GM23248 (cell line): Measurements from ENCODE around the gene ADCY10. TPM values are rescaled to one million over a fixed set of nuclear protein-coding genes. Genes with fewer than 3 reads are reported as not detected.

Experiments
- DNase-seq: peaks from one replicate; pipeline ENCODE4 v3.0.0-alpha.2; 2015
- H2AFZ ChIP-seq: fragments of 200-600 bp; sonication (generic); 2 replicates; pipeline ENCODE4 v1.6.1; 2016; ENCODE audit warnings: antibody characterized with exemption
- H3F3A ChIP-seq: fragments of 200-600 bp; sonication (generic); 2 replicates; pipeline ENCODE4 v1.6.1; 2016; ENCODE audit warnings: mild to moderate bottlenecking, antibody characterized with exemption, mixed run types; ENCODE audit not compliant: insufficient read depth
- H3K27ac ChIP-seq: fragments of 200-600 bp; sonication (generic); 2 replicates; pipeline ENCODE4 v1.5.1; 2016; ENCODE audit warnings: mild to moderate bottlenecking
- H3K27me3 ChIP-seq: fragments of 200-600 bp; sonication (generic); replicated peaks from 2 replicates; pipeline ENCODE4 v1.6.1; 2016; ENCODE audit warnings: mild to moderate bottlenecking; ENCODE audit not compliant: insufficient read depth
- H3K36me3 ChIP-seq: fragments of 200-600 bp; sonication (generic); 2 replicates; pipeline ENCODE4 v1.6.1; 2016; ENCODE audit warnings: low read depth, mild to moderate bottlenecking
- H3K4me1 ChIP-seq: fragments of 200-600 bp; sonication (generic); 2 replicates; pipeline ENCODE4 v1.6.1; 2016; ENCODE audit warnings: mild to moderate bottlenecking; ENCODE audit not compliant: insufficient read depth
- H3K4me2 ChIP-seq: fragments of 200-600 bp; sonication (generic); one replicate; pipeline ENCODE4 v1.6.1; 2016; ENCODE audit warnings: mild to moderate bottlenecking; ENCODE audit not compliant: unreplicated experiment
- H3K4me3 ChIP-seq: fragments of 200-600 bp; sonication (generic); 2 replicates; pipeline ENCODE4 v1.5.1; 2016; ENCODE audit warnings: mild to moderate bottlenecking
- H3K79me2 ChIP-seq: fragments of 200-600 bp; sonication (generic); 2 replicates; pipeline ENCODE4 v1.6.1; 2016; ENCODE audit warnings: mild to moderate bottlenecking; ENCODE audit not compliant: insufficient read depth
- H3K9ac ChIP-seq: fragments of 200-600 bp; sonication (generic); 2 replicates; pipeline ENCODE4 v1.6.1; 2016; ENCODE audit warnings: mild to moderate bottlenecking
- H3K9me2 ChIP-seq: fragments of 200-600 bp; sonication (generic); 2 replicates; pipeline ENCODE4 v1.6.1; 2016; ENCODE audit warnings: mixed run types, mild to moderate bottlenecking, moderate library complexity; ENCODE audit not compliant: insufficient read depth
- H3K9me3 ChIP-seq: fragments of 200-600 bp; sonication (generic); one replicate; pipeline ENCODE4 v1.6.1; 2017; ENCODE audit warnings: low read depth
- H4K20me1 ChIP-seq: fragments of 200-600 bp; sonication (generic); 2 replicates; pipeline ENCODE4 v1.6.0; 2016; ENCODE audit not compliant: insufficient read depth
- EZH2 ChIP-seq: fragments of 200-600 bp; sonication (generic); IDR thresholded peaks from 2 replicates; pipeline ENCODE4 v1.6.1; 2018; ENCODE audit warnings: antibody characterized with exemption, mild to moderate bottlenecking; ENCODE audit not compliant: insufficient read depth, poor library complexity, severe bottlenecking
- EZH2phosphoT487 ChIP-seq: fragments of 200-600 bp; sonication (generic); IDR thresholded peaks from 2 replicates; pipeline ENCODE4 v1.6.1; 2018; ENCODE audit warnings: antibody characterized with exemption, moderate library complexity, mild to moderate bottlenecking, low read depth; ENCODE audit not compliant: insufficient read depth
- WGBS, 2 experiments: methylation state at CpG; one replicate each; pipeline ENCODE4 v1.1.6; 2015 to 2017; ENCODE audit warnings: low lambda C conversion rate in 2 of 2, low coverage in 1 of 2; ENCODE audit errors: missing lambda C conversion rate in 2 of 2; 5-methylcytosine and 5-hydroxymethylcytosine counted together
- in situ Hi-C: fragments of 300-500 bp; cut with MboI; formaldehyde crosslinking; loops from 2 replicates; pipeline ENCODE4 v1.15.0; 2020
- polyA plus RNA-seq: library from polyadenylated mRNA; unstranded; fragments of >200 nt; fragmentation: Nextera tagmentation; extraction: Ambion mirVana; gene quantifications from 2 replicates; pipeline ENCODE4 v1.2.1, GENCODE V29; 2016
- total RNA-seq: library from RNA; depleted of rRNA; stranded (reverse); fragments of >200 nt; shearing (Covaris generic); gene quantifications from 2 replicates; pipeline ENCODE4 v1.2.3, GENCODE V29; 2014

ADCY10 gene
- total and polyA plus RNA-seq, 2 experiments from 2014 or later, result 0.11 TPM

- TF ChIP-seq EZH2 (no peak), EZH2phosphoT487 (no peak)
- Histone ChIP-seq H3K4me1 (peaks cover 32% of the 10 kb centered on the region), H3K27me3 (no peaks in the 10 kb centered on the region), H4K20me1 (peaks cover 7% of the 10 kb centered on the region; the same call in 1 of the 2 replicates), H3F3A (peaks cover 34% of the 10 kb centered on the region; the same call in 1 of the 2 replicates), H3K9me3 (no peaks in the 10 kb centered on the region), H3K9ac (no peak overlapping the region), H3K4me3 (no peak overlapping the region), H3K9me2 (no peaks in the 10 kb centered on the region), H3K79me2 (peaks cover 71% of the 10 kb centered on the region), H3K36me3 (peaks cover 51% of the 10 kb centered on the region), H2AFZ (no peak overlapping the region), H3K4me2 (no peak overlapping the region), H3K27ac (no peak overlapping the region)
- in situ Hi-C loops, result no loop called here
- no peak for DNase-seq
- WGBS, 2 experiments, result 98 to 100% methylated on average over 2 of the region's 2 CpGs
These were observed 140.4 kb downstream of the ADCY10 start for GRCh38 chr1:167773516-167773915.

- no peak overlapping the region for H3K9ac ChIP-seq
- no peak overlapping the region for H3K4me3 ChIP-seq
- peaks cover 7% of the 10 kb centered on the region; the same call in 1 of the 2 replicates for H4K20me1 ChIP-seq
- H3K4me2 ChIP-seq, result no peak overlapping the region
- H3F3A ChIP-seq, result peaks cover 34% of the 10 kb centered on the region; the same call in 1 of the 2 replicates
- no peak overlapping the region for H3K27ac ChIP-seq
- H3K27me3 ChIP-seq, result no peaks in the 10 kb centered on the region
- in situ Hi-C loops, result no loop called here
- H3K79me2 ChIP-seq, result peaks cover 79% of the 10 kb centered on the region
- peaks cover 54% of the 10 kb centered on the region for H3K36me3 ChIP-seq
- no peaks in the 10 kb centered on the region for H3K9me2 ChIP-seq
- TF ChIP-seq EZH2phosphoT487, result no peak
- no peak for TF ChIP-seq EZH2
- no peaks in the 10 kb centered on the region for H3K9me3 ChIP-seq
- WGBS, 2 experiments, result 98 to 100% methylated on average over 4 of the region's 4 CpGs
- no peak for DNase-seq
- H2AFZ ChIP-seq, result no peak overlapping the region
- peaks cover 32% of the 10 kb centered on the region for H3K4me1 ChIP-seq
These were observed 141.5 kb downstream of the ADCY10 start for GRCh38 chr1:167772436-167772835.

GRCh38 chr1:167770127-167770526 lies 143.8 kb downstream of the ADCY10 start:
- H4K20me1 ChIP-seq, result peaks cover 7% of the 10 kb centered on the region; the same call in 1 of the 2 replicates

GRCh38 chr1:167767761-167768160 lies 146.2 kb downstream of the ADCY10 start:
- no peak overlapping the region for H3K4me3 ChIP-seq
- in situ Hi-C loops, result no loop called here
- no peaks in the 10 kb centered on the region for H3K9me3 ChIP-seq
- no peak for TF ChIP-seq EZH2phosphoT487
- TF ChIP-seq EZH2, result no peak
- no peaks in the 10 kb centered on the region for H3K27me3 ChIP-seq
- H3K4me2 ChIP-seq, result no peak overlapping the region
- peaks cover 10% of the 10 kb centered on the region; the same call in 1 of the 2 replicates for H3F3A ChIP-seq
- peaks cover 52% of the 10 kb centered on the region for H3K36me3 ChIP-seq
- DNase-seq, result no peak
- no peak overlapping the region for H3K27ac ChIP-seq
- H3K9ac ChIP-seq, result no peak overlapping the region
- H3K79me2 ChIP-seq, result peaks cover 94% of the 10 kb centered on the region
- H4K20me1 ChIP-seq, result peaks cover 17% of the 10 kb centered on the region; the same call in 1 of the 2 replicates
- peaks cover 11% of the 10 kb centered on the region; the same call in 1 of the 2 replicates for H3K4me1 ChIP-seq
- no peak overlapping the region for H2AFZ ChIP-seq
- H3K9me2 ChIP-seq, result no peaks in the 10 kb centered on the region

More at GRCh38 chr1:167770127-167770526, 143.8 kb downstream of the ADCY10 start:
- Histone ChIP-seq H3K4me2 (no peak overlapping the region), H3K4me3 (no peak overlapping the region), H3K27ac (no peak overlapping the region), H3F3A (peaks cover 29% of the 10 kb centered on the region; the same call in 1 of the 2 replicates), H3K9me2 (no peaks in the 10 kb centered on the region), H3K9ac (no peak overlapping the region), H3K79me2 (peaks cover 86% of the 10 kb centered on the region), H3K4me1 (peaks cover 12% of the 10 kb centered on the region), H2AFZ (no peak overlapping the region), H3K9me3 (no peaks in the 10 kb centered on the region), H3K36me3 (peaks cover 58% of the 10 kb centered on the region), H3K27me3 (no peaks in the 10 kb centered on the region)
- in situ Hi-C loops, result no loop called here
- DNase-seq, result no peak
- WGBS, 2 experiments, result 92 to 99% methylated on average over 3 of the region's 3 CpGs
- no peak for TF ChIP-seq EZH2phosphoT487
- TF ChIP-seq EZH2, result no peak
